MCF 10A (cell line): Measurements from ENCODE around the gene ESR1. TPM values are rescaled to one million over a fixed set of nuclear protein-coding genes. Genes with fewer than 3 reads are reported as not detected.

ENCODE experiments used
- BruUV-seq: library from RNA; stranded (reverse); fragments of 400-500 nt; replicated peaks from 2 replicates; lab custom pipeline; 2021; lab: Mats Ljungman, UMichigan
- CTCF ChIA-PET: fragments of 300-600 bp; sonication (Branson Sonifier 250); formaldehyde crosslinking; extraction: SDS; loops from one replicate; lab custom pipeline; 2021; ENCODE audit warnings: antibody characterized with exemption, inconsistent platforms; lab: Yijun Ruan, JAX
- POLR2A ChIA-PET: fragments of 300-600, 350-650 bp; sonication (Branson Sonifier 250); formaldehyde crosslinking; extraction: SDS; loops from one replicate; lab custom pipeline; 2020; ENCODE audit warnings: antibody characterized with exemption, inconsistent platforms; lab: Yijun Ruan, JAX
- DNase-seq: peaks from one replicate; pipeline ENCODE4 v3.0.0-alpha.2; 2018; ENCODE audit not compliant: unreplicated experiment
- H3K27ac Mint-ChIP-seq: one replicate; pipeline ENCODE4 v1.8.0; 2022; ENCODE audit warnings: mild to moderate bottlenecking, low read depth, mixed read lengths; ENCODE audit not compliant: unreplicated experiment
- H3K27me3 Mint-ChIP-seq: one replicate; pipeline ENCODE4 v1.8.0; 2022; ENCODE audit warnings: mixed read lengths; ENCODE audit not compliant: insufficient read depth, unreplicated experiment
- H3K36me3 Mint-ChIP-seq: one replicate; pipeline ENCODE4 v1.8.0; 2022; ENCODE audit warnings: mild to moderate bottlenecking, moderate library complexity, mixed read lengths; ENCODE audit not compliant: insufficient read depth, unreplicated experiment
- H3K4me1 Mint-ChIP-seq: one replicate; pipeline ENCODE4 v1.8.0; 2022; ENCODE audit warnings: mixed read lengths; ENCODE audit not compliant: insufficient read depth, unreplicated experiment
- H3K4me3 Mint-ChIP-seq: one replicate; pipeline ENCODE4 v1.8.0; 2022; ENCODE audit warnings: mild to moderate bottlenecking, moderate library complexity, mixed read lengths; ENCODE audit not compliant: unreplicated experiment
- H3K9me3 Mint-ChIP-seq: one replicate; pipeline ENCODE4 v1.8.0; 2022; ENCODE audit warnings: mixed read lengths; ENCODE audit not compliant: unreplicated experiment
- intact Hi-C: fragments of 100-400 bp; cut with micrococcal nuclease; formaldehyde crosslinking; loops from 2 replicates; pipeline ENCODE4 v1.14.1; 2022
- total RNA-seq: library from RNA; stranded (reverse); gene quantifications from 2 replicates; pipeline ENCODE4 v1.2.3, GENCODE V29; 2022
- TF ChIP-seq, protein P1 (sequence below): fragments of 200-600 bp; IDR thresholded peaks from one replicate; pipeline ENCODE4 v1.8.0; 2022; ENCODE audit warnings: antibody characterized with exemption, mild to moderate bottlenecking; ENCODE audit not compliant: unreplicated experiment

The ESR1 gene
- total RNA-seq, 1 experiment from 2014 or later: 0.05 TPM

DNA sequence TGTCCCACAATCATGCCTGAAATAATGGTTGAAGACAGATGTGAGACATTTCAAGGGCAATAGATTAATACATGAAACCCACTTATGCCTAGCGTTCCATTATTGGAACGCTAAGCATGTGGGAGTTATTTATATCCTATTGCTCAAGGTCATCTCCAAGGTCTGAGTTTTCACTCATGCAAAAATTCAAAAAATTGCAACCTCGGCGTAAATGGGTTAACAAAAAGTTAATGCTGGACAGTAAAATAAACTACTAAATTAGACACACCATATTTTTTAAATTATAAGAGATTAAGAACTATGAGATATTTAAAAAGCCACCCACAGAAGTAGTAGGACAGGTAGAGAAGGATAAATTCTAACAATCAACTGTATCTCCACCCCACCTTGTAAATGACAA lies 98.4 kb downstream of the ESR1 start:
- POLR2A ChIA-PET: no interaction called here
- Mint-ChIP-seq H3K36me3 (no peaks in the 10 kb centered on the region), H3K4me3 (no peak overlapping the region), H3K27ac (no peak overlapping the region), H3K9me3 (no peaks in the 10 kb centered on the region), H3K27me3 (no peaks in the 10 kb centered on the region), H3K4me1 (peaks cover 14% of the 10 kb centered on the region)
- no peak for DNase-seq
- CTCF ChIA-PET: no interaction called here
- TF ChIP-seq, protein P1, sequence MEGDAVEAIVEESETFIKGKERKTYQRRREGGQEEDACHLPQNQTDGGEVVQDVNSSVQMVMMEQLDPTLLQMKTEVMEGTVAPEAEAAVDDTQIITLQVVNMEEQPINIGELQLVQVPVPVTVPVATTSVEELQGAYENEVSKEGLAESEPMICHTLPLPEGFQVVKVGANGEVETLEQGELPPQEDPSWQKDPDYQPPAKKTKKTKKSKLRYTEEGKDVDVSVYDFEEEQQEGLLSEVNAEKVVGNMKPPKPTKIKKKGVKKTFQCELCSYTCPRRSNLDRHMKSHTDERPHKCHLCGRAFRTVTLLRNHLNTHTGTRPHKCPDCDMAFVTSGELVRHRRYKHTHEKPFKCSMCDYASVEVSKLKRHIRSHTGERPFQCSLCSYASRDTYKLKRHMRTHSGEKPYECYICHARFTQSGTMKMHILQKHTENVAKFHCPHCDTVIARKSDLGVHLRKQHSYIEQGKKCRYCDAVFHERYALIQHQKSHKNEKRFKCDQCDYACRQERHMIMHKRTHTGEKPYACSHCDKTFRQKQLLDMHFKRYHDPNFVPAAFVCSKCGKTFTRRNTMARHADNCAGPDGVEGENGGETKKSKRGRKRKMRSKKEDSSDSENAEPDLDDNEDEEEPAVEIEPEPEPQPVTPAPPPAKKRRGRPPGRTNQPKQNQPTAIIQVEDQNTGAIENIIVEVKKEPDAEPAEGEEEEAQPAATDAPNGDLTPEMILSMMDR: no peak
- BruUV-seq: no TSS peak
- intact Hi-C loops: no loop called here

DNA sequence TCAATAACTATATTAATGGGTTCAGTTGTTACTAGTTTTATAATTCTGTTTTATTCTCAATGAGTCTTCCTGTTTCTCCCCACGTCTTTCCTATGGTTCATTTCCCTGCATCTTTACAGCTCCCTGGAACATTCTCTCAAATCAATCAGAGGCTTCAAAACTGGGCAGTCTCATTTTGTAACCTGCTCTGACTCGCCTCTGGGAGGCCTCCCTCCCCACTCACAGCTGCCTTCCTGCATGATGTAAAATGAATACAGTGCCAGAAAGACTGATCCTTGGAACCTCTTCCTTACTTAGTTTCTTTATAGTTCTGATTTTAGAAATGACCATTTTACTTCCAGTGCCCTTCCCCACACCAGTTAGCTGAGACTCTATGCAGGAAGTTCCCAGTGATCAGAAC lies 103.9 kb downstream of the ESR1 start:
- BruUV-seq: no TSS peak
- no peaks in the 10 kb centered on the region for H3K9me3 Mint-ChIP-seq
- H3K27me3 Mint-ChIP-seq: no peaks in the 10 kb centered on the region
- H3K36me3 Mint-ChIP-seq: no peaks in the 10 kb centered on the region
- H3K4me1 Mint-ChIP-seq: peaks cover 29% of the 10 kb centered on the region
- ChIA-PET POLR2A (interaction anchor here (1.1 to 1.2 kb wide), 3 partner anchors 8 to 146 kb away, joined by 3 to 5 read pairs (median 3); no protein-coding TSS in a partner anchor), CTCF (interaction anchor here (0.5 to 1.8 kb wide), 9 partner anchors 15 to 1570 kb away, joined by 3 to 15 read pairs (median 3); no protein-coding TSS in a partner anchor)
- H3K27ac Mint-ChIP-seq: peak overlapping the region; percentile 68
- intact Hi-C loops: no loop called here
- DNase-seq: peak; percentile 36
- TF ChIP-seq, protein P1: no peak
- no peak overlapping the region for H3K4me3 Mint-ChIP-seq

DNA sequence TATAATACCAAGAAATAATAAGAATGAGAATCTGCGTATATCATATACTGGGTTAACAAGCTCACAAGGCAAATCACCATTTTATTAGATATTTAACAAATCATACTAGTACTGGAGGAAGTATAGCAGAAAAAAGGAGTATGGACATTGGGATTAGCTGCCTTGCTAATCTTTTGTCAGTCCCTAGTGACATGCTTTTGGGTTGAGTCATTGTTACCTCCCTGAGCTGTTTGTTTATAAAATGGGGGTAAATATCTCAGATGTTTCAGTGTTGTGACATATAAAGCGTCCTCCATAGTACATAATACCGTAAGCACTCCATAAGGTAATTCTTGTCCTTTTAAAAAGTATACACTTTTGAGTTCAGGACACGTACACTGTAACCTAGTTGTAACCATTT lies 107.0 kb downstream of the ESR1 start:
- CTCF ChIA-PET: no interaction called here
- Mint-ChIP-seq H3K9me3 (no peaks in the 10 kb centered on the region), H3K36me3 (no peaks in the 10 kb centered on the region), H3K27me3 (no peaks in the 10 kb centered on the region), H3K27ac (no peak overlapping the region), H3K4me3 (no peak overlapping the region), H3K4me1 (peaks cover 46% of the 10 kb centered on the region)
- intact Hi-C loops: no loop called here
- DNase-seq: peak; percentile 48
- BruUV-seq: no TSS peak
- TF ChIP-seq, protein P1: no peak
- POLR2A ChIA-PET: interaction anchor here (0.7 to 1.3 kb wide), 4 partner anchors 13 to 151 kb away, joined by 3 to 6 read pairs (median 4); no protein-coding TSS in a partner anchor

DNA sequence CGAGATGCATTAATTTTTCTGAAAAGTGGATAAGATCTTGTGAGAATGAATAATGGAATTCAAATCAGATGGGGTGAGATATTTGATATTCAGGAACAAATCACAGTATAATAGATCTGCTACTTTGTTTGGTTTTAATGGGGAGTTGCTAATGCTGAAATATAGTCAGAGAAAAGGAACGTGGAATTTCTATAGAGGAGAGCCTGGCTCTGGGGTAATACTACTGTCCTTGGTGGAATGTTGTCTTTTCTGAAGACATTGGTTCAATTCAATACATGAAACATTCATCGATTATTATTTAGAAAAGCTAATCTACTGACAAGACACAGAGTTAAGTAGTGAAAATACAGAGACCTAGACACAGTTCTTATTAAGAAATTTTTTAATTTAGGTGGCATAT lies 108.6 kb downstream of the ESR1 start:
- H3K27me3 Mint-ChIP-seq: no peaks in the 10 kb centered on the region
- ChIA-PET POLR2A (interaction anchor here (0.6 kb wide), 2 partner anchors 12 to 110 kb away, joined by 3 to 4 read pairs; no protein-coding TSS in a partner anchor), CTCF (interaction anchor here (1.0 kb wide), 1 partner anchor 209 kb away, joined by 6 read pairs; no protein-coding TSS in a partner anchor)
- intact Hi-C loops: no loop called here
- TF ChIP-seq, protein P1: no peak
- H3K4me1 Mint-ChIP-seq: peaks cover 46% of the 10 kb centered on the region
- BruUV-seq: no TSS peak
- peak overlapping the region; percentile 80 for H3K27ac Mint-ChIP-seq
- H3K4me3 Mint-ChIP-seq: no peak overlapping the region
- no peaks in the 10 kb centered on the region for H3K9me3 Mint-ChIP-seq
- no peaks in the 10 kb centered on the region for H3K36me3 Mint-ChIP-seq
- DNase-seq: no peak
